Fibroblast of skin of left quadriceps (primary cell): ENCODE results near the gene CYP27A1.

Experiments
- DNase-seq, 2 experiments: peaks; one replicate each; pipeline ENCODE4 v3.0.0-alpha.2; 2013; ENCODE audit warnings: low read depth in 2 of 2

Gene CYP27A1

DNA sequence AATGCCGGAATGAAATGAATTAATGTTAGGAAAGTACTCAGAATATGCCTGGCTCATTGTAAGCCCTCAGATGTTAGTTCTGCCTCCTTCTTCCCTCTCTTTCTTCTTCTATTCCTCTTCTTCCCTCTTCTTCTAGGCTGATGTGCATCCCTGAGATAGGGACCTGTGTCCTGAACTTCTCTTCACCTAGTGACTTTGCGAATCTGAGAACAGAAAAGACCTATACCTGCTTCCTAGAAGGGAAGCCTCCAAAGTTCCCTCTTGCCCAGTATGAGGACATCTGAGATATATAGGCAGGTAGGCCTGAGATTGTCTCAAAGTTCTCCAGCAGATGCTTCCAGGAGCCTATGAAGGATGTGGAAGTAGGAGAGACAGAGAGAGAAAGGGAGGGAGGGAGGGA, 8.1 kb upstream of the CYP27A1 start:
- DNase-seq = no peak

DNA sequence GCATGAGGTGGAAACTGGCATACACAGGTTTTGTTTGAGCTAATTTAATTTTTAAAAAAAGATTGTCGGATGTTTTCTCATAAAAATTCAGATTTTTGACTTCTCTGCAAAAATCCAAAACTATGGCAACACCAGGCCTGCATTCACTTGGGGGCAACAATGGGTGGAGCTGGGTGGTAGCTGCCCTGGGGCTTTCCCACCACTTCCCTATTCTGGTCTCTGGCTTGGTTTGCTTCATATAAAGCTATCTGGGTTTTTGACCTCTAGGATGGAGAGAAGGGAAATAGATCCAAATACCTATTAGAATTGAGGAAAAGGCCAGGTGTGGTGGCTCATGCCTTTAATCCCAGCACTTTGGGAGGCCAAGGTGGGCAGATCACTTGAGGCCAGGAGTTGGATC, 5.5 kb upstream of the CYP27A1 start:
- no peak for DNase-seq

DNA sequence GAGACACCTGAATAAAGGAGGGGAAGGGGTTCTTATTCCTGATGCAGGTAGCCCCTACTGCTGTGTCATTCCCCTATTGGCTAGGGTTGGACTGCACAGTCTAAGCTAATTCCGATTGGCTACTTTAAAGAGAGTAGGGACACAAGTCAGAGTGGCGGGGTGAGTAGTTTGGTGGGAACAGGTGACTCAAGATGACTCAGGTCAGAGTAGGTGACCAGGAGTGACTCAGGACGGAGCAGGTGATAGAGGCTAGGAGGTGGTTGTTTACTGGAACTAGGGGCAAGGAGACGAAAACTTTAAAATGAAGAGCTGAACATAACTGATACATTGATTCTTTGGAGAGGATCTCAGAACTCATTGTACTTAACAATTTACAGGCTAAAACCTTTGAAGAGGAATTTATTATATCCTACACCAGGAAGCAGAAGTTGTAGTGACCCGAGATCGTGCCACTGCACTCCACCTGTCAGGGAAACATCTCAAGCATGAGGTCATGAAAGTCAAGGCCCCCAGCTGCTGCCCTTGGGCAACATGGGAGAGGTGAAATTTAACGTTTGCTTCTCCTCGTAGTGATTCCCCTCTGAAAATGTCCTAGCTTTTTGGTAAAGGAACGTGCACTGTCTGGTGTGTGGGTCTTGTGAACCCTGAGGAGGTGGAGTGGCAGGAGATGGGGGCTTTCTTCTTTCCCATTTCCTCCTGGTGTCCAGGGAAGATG, 4.5 kb upstream of the CYP27A1 start:
- no peak for DNase-seq

DNA sequence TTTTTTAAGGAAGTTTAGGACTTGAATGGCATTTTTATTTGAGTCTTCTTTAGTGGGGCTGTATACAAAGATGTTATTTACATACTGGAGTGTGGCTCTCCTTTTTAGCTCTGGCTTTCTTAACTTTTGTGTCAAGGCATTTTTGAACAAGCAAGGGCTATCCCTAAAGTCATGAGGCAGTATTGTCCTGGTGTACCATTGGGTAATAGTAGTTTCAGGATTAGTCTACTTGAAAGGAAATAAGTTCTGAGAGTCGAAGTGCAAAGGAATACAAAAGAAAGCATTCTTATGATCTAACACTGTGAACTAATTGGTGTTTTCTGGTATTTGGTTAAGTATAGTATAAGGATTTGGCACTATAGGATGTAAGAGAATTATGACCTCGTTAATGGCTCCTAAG, 1.9 kb upstream of the CYP27A1 start:
- no peak for DNase-seq

DNA sequence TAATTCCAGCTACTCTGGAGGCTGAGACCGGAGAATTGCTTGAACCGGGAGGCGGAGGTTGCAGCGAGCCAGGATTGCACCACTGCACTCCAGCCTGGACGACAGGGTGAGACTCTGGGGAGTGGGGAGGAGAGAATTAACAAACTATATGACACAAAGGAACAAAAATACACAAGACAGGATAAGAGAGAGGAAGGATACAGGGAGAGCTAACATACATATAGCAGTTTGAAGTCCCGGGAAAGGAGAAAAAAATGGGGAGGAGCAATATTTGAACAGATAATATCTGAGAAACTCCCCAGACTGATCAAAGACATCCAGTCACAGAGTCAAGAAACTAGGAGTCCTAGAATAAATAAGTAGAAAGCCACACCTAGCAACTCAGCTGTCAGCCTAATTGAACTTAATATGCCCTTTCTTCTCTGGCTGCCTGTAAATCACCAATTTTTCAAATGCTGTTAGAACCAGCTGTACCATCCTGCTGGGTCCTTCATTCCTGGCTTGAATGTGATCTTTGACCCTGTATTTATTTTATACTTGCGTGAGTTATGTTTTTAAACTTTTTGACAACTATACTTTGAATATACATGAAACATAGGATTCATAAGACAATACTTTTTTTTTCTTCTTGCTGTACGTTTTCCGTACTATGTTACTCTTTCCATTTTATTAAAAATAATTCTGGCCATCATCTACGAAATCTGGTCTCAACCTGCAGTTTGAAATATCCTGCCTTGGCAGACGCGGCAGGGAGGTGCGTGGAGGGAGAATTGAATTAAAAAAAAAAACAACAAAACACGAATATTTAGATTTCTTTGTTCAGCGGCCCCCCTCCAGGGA, 876 bp upstream of the CYP27A1 start:
- DNase-seq = no peak

DNA sequence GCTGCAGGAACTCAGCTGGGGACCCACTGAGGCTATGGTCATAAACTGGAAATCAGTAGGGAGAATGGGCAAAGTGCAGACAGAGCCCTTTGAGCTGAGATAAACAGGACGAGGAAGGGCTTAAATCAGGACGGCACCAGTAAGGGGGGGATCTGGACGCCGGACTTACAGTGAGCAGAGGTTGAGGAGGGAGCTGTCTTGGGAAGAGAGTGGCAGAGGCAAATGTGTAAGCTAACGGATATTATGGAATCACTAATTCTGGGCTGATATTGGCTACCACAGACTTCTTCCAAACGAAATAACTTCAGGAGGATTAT, 539 bp downstream of the CYP27A1 start:
- no peak for DNase-seq

DNA sequence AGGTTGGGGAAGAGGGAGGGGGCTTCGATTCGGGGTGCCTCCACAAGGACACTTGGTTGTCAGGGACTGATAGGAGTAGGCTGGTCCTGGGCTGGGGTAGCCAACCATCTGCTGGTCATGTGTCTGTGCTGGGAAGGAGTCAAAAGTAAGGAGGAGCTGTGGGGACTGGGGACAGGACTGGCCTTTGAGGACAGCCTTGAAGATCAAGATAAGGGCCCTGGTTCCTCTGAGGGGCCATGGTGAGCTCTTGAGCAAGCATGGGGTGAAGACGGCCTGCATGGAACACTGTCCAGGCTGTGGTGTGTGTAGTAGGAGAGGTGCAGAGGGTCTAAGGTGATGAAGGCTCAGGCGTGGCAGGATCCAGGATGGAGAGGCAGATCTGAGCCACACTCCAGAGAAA, 1.7 kb downstream of the CYP27A1 start:
- DNase-seq = no peak

DNA sequence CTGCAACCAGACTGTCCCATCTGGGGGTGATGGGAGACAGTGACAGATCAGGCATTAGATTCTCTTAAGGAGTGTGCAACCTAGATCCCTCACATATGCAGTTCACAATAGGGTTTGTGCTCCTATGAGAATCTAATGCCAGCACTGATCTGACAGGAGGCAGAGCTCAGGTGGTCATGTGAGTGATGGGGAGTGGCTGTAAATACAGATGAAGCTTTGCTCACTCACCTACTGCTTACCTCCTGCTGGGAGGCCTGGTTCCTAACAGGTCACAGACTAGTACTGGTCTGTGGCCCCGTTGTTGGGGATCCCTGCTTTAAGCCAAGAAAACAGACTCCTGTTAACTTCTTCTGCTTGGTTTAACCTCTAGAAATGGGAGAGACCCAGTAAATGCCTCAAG, 3.2 kb downstream of the CYP27A1 start:
- no peak for DNase-seq

DNA sequence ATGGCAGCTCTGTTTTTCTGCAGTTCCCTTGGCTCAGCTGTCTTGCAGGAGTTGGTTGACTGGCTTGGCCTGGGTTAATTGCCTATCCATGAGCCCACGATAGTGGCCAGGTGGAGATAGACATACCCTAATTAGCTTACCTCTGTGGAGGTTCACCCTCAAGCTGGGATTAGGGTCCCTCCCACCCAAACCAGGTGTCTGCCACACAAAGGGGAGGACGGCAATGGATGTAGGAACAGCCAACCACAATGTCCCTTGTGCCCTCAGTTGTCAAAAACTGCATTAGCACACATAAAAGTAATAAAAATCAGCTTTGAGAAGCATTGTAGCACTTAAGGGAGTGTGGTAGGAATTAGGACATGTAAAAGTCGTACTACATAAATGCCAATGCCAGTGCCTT, 4.2 kb downstream of the CYP27A1 start:
- no peak for DNase-seq

DNA sequence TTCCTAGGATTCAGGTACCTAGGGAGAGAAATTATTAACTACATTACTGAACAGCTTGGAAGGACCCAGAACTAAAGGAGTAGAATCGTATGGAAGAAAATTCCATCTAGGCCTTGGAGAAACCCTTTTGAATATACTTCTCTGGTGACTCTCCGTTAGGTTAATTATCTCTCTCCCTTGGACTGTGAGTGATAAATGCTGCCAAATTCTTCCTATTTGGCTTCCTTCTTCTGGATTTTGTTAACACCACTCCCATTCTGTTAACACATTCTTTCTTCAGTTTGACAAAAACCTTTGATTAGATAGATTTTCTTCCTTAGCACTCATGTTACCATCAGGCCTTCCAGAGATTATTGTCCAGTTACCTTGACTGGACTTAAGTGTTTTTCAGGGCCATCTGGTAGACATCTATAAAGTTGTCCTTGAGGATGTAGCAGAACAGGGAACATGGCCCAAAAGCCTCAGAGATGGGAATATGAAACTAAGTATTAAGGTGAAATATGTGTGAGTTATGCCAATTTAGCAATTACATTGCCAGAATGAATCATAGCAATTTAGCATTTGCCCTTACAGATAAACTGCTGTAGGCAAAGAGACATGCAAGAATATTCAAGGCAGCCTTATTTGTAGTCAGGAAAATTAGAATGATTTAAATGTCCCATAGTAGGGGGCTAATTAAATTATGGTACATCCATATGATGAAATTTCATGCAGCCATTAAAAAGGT, 6.7 kb downstream of the CYP27A1 start:
- DNase-seq = no peak

DNA sequence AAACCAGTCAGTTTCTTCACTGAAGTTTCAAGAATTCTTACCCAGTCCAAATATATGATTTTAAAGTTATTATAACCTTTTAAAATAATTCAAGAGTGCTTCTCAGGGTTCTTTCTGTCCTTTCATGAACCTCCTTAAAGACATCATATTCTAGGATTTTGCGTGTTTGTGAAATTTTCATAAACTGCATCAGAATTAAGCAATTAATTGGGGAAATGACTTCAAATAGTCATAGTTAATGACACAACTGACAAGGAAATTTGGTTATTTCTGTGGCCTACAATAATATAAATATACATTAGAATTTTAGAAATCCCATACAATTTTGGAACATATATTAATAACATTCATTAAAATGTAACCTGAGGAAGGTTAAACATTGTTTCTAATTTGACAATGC, 10.5 kb downstream of the CYP27A1 start:
- DNase-seq = no peak

DNA sequence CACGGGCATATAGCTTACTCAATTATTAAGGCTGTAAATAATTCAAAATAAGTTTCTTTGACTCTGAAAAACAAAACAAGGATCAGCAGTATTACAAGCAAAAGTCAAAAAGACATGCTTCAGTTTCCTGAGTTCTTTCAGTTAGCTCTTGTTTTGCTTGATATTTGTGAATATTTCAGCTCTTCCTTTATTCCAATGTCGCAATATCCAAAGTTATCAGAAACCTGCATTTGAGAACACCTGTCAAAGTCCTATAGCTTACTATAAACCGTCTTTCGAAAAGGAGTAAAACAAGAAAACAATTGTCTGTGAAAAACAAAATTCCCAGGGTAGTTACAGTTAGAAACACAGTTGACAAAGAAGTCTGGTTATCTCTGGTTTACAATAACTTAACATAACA, 14.7 kb downstream of the CYP27A1 start:
- no peak for DNase-seq

DNA sequence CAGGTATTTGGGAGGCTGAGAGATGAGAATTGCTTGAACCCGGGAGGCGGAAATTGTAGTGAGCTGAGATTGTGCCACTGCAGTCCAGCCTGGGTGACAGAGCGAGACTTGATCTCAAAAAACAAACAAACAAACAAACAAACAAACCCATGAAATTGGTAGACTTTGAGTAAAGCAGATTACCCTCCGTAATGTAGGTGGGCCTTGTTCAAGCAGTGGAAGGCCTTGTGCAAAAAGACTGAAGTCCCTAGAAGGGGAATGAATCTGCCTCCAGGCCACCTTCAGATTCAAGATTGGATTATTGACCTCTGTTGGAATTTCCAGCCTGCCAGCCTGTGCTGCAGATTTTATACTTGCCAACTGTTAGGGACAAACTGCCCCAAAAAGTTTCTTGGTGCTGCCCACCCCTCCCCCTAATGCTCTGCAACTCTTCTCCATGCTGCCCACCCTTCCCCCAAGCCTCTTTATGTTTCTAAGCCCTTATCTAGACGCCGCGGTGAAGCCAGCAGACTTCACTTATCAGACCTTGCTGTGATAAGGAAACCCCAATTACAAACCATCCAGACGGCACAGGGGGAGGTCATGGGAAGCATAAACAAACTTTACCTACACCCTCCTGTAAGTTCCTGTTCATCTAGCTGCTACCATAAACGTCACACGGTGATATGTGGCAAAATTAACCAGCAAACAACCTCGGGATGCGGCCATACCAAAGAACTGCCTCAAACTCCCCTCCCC, 17.0 kb downstream of the CYP27A1 start:
- no peak for DNase-seq

DNA sequence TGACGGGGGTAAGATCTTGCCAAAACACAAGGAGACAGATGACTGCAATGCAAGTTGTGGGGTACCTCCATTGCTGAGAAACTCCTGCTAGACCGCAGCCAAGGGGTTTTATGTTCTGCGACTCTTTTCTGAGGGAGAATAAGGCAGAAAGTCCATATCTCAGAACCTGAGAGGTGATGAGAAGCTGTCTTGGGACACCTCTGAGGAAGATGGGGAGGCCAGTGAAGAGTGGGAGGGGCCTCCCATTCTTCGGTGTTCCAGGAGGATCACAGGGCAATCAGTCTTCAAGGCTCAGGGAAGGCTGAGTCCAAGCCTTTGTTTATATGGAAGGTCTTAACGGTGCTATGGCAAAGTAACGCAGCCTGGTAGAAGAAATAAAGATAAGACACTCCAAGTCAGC, 18.0 kb downstream of the CYP27A1 start:
- DNase-seq = no peak

DNA sequence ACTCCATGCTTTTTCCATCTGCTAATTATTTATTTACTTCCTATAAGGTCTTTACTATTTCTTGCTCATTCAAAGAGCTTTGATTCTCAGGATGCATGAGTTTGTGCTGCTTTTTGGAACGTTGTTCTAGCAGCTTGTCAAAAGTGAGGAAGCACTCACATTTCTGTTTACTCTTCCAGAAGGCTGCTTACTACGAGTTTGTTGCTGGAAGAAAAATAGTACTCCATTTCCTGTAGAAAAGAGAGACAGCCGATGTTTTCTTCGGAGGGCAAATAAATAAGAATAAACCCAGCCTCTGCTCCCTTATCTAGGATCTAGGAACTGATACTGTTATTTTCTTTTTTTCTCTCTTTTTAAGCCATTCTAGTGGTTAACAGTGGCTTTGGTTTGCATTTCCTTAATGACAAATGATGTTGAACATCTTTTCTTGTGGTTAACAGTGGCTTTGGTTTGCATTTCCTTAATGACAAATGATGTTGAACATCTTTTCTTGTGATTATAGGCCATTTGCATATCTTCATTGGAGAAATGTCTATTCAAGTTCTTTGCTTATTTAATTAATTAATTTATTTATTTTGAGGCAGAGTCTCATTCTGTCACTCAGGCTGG, 20.5 kb downstream of the CYP27A1 start:
- no peak for DNase-seq

DNA sequence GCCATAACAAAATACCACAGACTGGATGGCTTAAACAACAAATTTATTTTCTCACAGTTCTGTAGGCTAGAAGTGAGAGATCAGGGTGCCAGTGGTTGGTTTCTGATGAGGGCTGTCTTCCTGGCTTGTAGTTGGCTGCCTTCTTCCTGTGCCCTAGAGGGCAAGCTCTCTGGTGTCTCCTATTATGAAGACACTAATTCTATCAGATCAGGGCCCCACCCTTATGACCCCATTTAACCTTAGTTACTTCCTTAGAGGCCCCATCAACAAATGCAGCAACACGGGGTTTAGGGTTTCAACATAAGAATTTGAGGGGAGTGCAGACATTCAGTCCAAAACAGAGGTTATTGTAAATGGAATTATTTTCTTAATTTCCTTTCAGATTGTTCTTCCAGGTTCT, 22.9 kb downstream of the CYP27A1 start:
- no peak for DNase-seq

DNA sequence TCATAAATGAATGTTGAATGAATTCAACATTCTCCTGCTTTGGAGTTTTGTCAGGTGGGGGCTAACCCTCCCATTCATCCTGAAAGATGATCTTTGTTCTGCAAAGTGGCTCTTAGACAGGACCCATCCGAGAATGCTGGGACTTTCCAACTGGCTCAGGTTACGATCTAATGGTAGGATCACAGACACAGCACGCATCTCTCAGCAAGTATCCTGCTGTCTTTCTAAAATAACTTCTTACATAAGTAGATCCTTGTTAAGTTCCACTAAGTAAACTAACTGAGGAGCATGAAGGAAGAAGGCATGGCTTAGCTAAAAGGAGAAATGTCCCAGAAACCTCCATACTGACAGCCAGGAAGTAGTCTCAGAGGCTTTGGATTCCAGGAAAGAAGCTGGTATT, 23.7 kb downstream of the CYP27A1 start:
- peak; percentile 25 to 27 for DNase-seq

DNA sequence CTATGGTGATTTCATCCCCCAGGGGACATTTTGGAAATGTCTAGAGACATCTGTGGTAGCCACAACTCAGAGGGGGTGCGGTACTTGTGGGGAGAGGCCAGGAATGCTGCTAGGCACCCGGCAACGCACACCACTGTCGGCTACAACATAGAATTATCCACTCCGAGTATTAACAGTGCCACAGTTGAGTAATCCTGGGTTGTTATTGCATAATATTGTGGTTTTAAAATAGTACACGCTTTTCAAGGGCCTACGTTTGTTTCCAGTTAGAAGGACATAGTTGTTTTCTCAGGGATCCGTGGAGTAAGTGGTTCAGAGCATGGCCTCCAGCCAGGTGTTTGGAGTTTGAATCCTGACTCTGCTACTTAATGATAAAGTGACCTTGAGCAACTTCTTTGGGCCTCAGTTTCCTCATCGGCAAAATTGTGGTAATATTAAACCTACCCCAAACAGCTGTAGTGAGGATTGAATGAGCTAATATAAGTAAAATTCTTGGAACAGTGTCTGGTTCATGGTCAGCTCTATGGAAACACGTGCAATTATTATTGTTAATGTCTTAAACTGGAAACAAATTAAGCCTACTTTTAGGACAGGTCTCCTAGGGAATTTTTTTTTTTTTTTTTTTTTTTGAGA, 24.5 kb downstream of the CYP27A1 start:
- DNase-seq = peak; percentile 99

DNA sequence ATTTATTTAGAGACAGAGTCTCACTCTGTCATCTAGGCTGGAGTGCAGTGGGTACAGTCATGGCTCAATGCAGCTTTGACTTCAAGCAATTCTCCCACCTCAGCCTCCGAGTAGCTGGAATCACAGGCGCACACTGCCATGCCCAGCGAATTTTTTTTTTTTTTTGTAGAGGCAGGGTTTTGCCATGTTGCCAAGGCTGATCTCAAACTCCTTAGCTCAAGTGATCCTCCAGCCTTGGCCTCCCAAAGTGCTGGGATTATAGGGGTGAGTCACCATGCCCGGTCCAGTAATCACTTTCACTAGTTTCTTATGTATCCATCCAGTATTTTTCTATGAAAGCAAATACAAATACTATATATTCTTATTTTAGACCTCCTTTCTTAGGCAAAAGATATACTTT, 25.7 kb downstream of the CYP27A1 start:
- no peak for DNase-seq

DNA sequence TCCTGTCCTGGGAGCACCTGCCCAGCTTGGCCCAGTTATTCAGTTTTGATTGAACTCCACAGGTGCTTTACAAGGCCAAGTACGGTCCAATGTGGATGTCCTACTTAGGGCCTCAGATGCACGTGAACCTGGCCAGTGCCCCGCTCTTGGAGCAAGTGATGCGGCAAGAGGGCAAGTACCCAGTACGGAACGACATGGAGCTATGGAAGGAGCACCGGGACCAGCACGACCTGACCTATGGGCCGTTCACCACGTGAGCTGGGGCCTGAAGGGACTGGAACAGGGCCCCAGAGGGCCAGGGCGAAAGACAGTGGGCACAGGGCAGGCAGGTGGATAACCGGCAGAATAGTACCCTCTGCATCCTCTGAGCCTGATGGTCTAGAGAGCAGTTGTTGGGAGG, 27.6 kb downstream of the CYP27A1 start:
- DNase-seq = no peak

DNA sequence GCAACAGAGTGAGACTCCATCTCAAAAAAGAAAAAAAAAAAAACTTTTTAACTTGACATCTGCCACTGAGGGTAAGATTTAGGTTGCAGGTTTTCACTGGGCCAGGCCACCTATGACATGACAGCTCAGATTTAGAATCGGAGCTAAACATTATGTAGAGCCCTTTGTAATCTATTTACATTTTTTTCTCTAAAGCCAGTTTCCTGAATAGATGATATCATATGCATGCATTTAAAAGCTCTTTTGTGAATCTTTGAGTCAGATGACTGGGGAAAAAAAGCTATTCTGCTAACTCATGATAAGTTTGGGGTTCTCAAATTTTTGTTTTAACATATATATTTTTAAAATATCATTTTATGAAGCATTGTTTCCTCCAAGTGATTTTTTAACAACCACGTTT, 28.3 kb downstream of the CYP27A1 start:
- DNase-seq = no peak
